Measurements from ENCODE around the gene MAP2K5. TPM values are rescaled to one million over a fixed set of nuclear protein-coding genes. Genes with fewer than 3 reads are reported as not detected.

Gene MAP2K5
- polyA plus RNA-seq, 1 donor from 2014 or later: 12.1 TPM

GRCh38 chr15:67564021-67564967 lies 21.8 kb downstream of the MAP2K5 start:
- no peaks in the 10 kb centered on the region for H3K27me3 ChIP-seq (ENCODE audit: insufficient read depth, low read depth, low read length)
- H3K9me2 ChIP-seq (ENCODE audit: insufficient read depth, low read length): no peaks in the 10 kb centered on the region
- no peaks in the 10 kb centered on the region for H3K36me3 ChIP-seq (ENCODE audit: insufficient read depth, low read length)
- no peak overlapping the region for H3K4me3 ChIP-seq (ENCODE audit: low read length)
- TF ChIP-seq REST (IDR thresholded peaks at IDR 0.05; ENCODE audit: borderline replicate concordance) (no peak), TAF1 (IDR thresholded peaks at IDR 0.05; ENCODE audit: low read depth) (no peak), EZH2 (IDR thresholded peaks at IDR 0.05; ENCODE audit: borderline replicate concordance, insufficient read depth, low read length, poor library complexity, severe bottlenecking) (no peak), MXI1 (conservative IDR thresholded peaks at IDR 0.05; ENCODE audit: poor library complexity, severe bottlenecking) (no peak), POLR2AphosphoS5 (IDR thresholded peaks at IDR 0.05) (no peak)
- H4K20me1 ChIP-seq (ENCODE audit: insufficient read depth): no peaks in the 10 kb centered on the region
- H3F3A ChIP-seq (ENCODE audit: insufficient read depth, low read length, poor library complexity, severe bottlenecking): no peaks in the 10 kb centered on the region
- no peaks in the 10 kb centered on the region for H3K9me3 ChIP-seq (ENCODE audit: low read length)
- H3K9ac ChIP-seq (ENCODE audit: low read length): no peak overlapping the region
- H3K79me2 ChIP-seq (replicated peaks; ENCODE audit: insufficient read depth, low read length): no peaks in the 10 kb centered on the region
- no peak overlapping the region for H3K4me2 ChIP-seq (ENCODE audit: low read length)
- no peak overlapping the region for H2AFZ ChIP-seq (ENCODE audit: low read depth, low read length)
- no peak overlapping the region for H3K27ac ChIP-seq (ENCODE audit: low read length)

- Histone ChIP-seq H3K4me2 (ENCODE audit: low read length) (no peak overlapping the region), H2AFZ (ENCODE audit: low read depth, low read length) (no peak overlapping the region), H3K27me3 (ENCODE audit: insufficient read depth, low read depth, low read length) (no peaks in the 10 kb centered on the region), H3F3A (ENCODE audit: insufficient read depth, low read length, poor library complexity, severe bottlenecking) (no peaks in the 10 kb centered on the region), H3K79me2 (replicated peaks; ENCODE audit: insufficient read depth, low read length) (no peaks in the 10 kb centered on the region), H4K20me1 (ENCODE audit: insufficient read depth) (no peaks in the 10 kb centered on the region), H3K27ac (ENCODE audit: low read length) (no peak overlapping the region), H3K9ac (ENCODE audit: low read length) (no peak overlapping the region), H3K4me3 (ENCODE audit: low read length) (no peak overlapping the region), H3K36me3 (ENCODE audit: insufficient read depth, low read length) (no peaks in the 10 kb centered on the region), H3K9me2 (ENCODE audit: insufficient read depth, low read length) (no peaks in the 10 kb centered on the region), H3K9me3 (ENCODE audit: low read length) (no peaks in the 10 kb centered on the region)
- TF ChIP-seq MXI1 (conservative IDR thresholded peaks at IDR 0.05; ENCODE audit: poor library complexity, severe bottlenecking): no peak
- TF ChIP-seq RAD21 (conservative IDR thresholded peaks at IDR 0.05): no peak
- no peak for TF ChIP-seq EZH2 (IDR thresholded peaks at IDR 0.05; ENCODE audit: borderline replicate concordance, insufficient read depth, low read length, poor library complexity, severe bottlenecking)
- TF ChIP-seq REST (IDR thresholded peaks at IDR 0.05; ENCODE audit: borderline replicate concordance): no peak
- no peak for TF ChIP-seq SMC3 (conservative IDR thresholded peaks at IDR 0.05; ENCODE audit: poor library complexity)
- TF ChIP-seq TAF1 (IDR thresholded peaks at IDR 0.05; ENCODE audit: low read depth): no peak
- TF ChIP-seq POLR2AphosphoS5 (IDR thresholded peaks at IDR 0.05): no peak
- no peak for TF ChIP-seq EP300 (conservative IDR thresholded peaks at IDR 0.05; ENCODE audit: poor library complexity, severe bottlenecking)
- TF ChIP-seq, protein P1, sequence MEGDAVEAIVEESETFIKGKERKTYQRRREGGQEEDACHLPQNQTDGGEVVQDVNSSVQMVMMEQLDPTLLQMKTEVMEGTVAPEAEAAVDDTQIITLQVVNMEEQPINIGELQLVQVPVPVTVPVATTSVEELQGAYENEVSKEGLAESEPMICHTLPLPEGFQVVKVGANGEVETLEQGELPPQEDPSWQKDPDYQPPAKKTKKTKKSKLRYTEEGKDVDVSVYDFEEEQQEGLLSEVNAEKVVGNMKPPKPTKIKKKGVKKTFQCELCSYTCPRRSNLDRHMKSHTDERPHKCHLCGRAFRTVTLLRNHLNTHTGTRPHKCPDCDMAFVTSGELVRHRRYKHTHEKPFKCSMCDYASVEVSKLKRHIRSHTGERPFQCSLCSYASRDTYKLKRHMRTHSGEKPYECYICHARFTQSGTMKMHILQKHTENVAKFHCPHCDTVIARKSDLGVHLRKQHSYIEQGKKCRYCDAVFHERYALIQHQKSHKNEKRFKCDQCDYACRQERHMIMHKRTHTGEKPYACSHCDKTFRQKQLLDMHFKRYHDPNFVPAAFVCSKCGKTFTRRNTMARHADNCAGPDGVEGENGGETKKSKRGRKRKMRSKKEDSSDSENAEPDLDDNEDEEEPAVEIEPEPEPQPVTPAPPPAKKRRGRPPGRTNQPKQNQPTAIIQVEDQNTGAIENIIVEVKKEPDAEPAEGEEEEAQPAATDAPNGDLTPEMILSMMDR (IDR thresholded peaks at IDR 0.05; ENCODE audit: poor library complexity, severe bottlenecking): no peak
These were observed 22.5 kb downstream of the MAP2K5 start for GRCh38 chr15:67564968-67565345.
